ENCODE data around the gene PCDHAC1.

The PCDHAC1 gene

GRCh38 chr5:140934964-140935606 lies 9.0 kb downstream of the PCDHAC1 start:
- DNase-seq (ENCODE audit: low read depth) = no peak
- no peak for TF ChIP-seq CTCF (conservative IDR thresholded peaks at IDR 0.05; ENCODE audit: control insufficient read depth, insufficient read depth, low read depth, low read length)
- no peak overlapping the region for H3K4me3 ChIP-seq (ENCODE audit: control insufficient read depth, low read depth, low read length)

GRCh38 chr5:140946578-140946977 lies 20.5 kb downstream of the PCDHAC1 start:
- TF ChIP-seq CTCF (conservative IDR thresholded peaks at IDR 0.05; ENCODE audit: control insufficient read depth, insufficient read depth, low read depth, low read length) = no peak
- H3K4me3 ChIP-seq (ENCODE audit: control insufficient read depth, low read depth, low read length) = no peak overlapping the region
- DNase-seq (ENCODE audit: low read depth) = no peak

GRCh38 chr5:140951636-140952035 lies 25.5 kb downstream of the PCDHAC1 start:
- no peak for DNase-seq (ENCODE audit: low read depth)
- no peak overlapping the region for H3K4me3 ChIP-seq (ENCODE audit: control insufficient read depth, low read depth, low read length)
- no peak for TF ChIP-seq CTCF (conservative IDR thresholded peaks at IDR 0.05; ENCODE audit: control insufficient read depth, insufficient read depth, low read depth, low read length)

- DNase-seq (ENCODE audit: low read depth) = no peak
Observed at GRCh38 chr5:140953234-140953633, 27.1 kb downstream of the PCDHAC1 start.

GRCh38 chr5:140962190-140962589 lies 36.1 kb downstream of the PCDHAC1 start:
- no peak for TF ChIP-seq CTCF (conservative IDR thresholded peaks at IDR 0.05; ENCODE audit: control insufficient read depth, insufficient read depth, low read depth, low read length)
- DNase-seq (ENCODE audit: low read depth) = no peak
- no peak overlapping the region for H3K4me3 ChIP-seq (ENCODE audit: control insufficient read depth, low read depth, low read length)

More at GRCh38 chr5:140953234-140953633, 27.1 kb downstream of the PCDHAC1 start:
- no peak overlapping the region for H3K4me3 ChIP-seq (ENCODE audit: control insufficient read depth, low read depth, low read length)
- TF ChIP-seq CTCF (conservative IDR thresholded peaks at IDR 0.05; ENCODE audit: control insufficient read depth, insufficient read depth, low read depth, low read length) = no peak

DNA sequence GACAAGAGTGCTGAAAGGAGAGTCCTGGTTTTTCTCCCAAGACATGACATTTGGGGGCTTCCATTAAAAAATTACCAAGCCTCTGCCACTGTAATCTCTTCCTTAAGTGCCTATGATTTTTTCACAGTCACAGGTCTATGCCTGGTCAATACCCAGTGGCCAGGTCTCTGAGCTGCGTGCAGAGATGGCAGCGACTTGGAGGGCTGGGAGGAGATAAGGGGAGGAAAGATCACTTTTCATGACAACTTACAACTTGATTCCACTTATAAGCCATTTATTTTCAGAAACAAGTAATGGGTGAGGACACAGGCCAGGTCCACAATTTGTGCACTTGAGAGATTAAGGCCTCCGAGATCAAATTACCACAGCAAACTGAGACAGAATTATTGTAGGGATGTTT lies 38.3 kb downstream of the PCDHAC1 start:
- no peak for TF ChIP-seq CTCF (conservative IDR thresholded peaks at IDR 0.05; ENCODE audit: control insufficient read depth, insufficient read depth, low read depth, low read length)
- no peak for DNase-seq (ENCODE audit: low read depth)
- H3K4me3 ChIP-seq (ENCODE audit: control insufficient read depth, low read depth, low read length) = no peak overlapping the region

- DNase-seq (ENCODE audit: low read depth) = no peak
- H3K4me3 ChIP-seq (ENCODE audit: control insufficient read depth, low read depth, low read length) = peak overlapping the region; percentile 41
- TF ChIP-seq CTCF (conservative IDR thresholded peaks at IDR 0.05; ENCODE audit: control insufficient read depth, insufficient read depth, low read depth, low read length) = no peak
Observed at GRCh38 chr5:140965905-140966292, 39.8 kb downstream of the PCDHAC1 start.
